K562 (cell line): Measurements from ENCODE around the gene C2CD2. TPM values are rescaled to one million over a fixed set of nuclear protein-coding genes. Genes with fewer than 3 reads are reported as not detected.

Experiments used
- JUN ChIP-seq, 2 experiments: sonication (generic) in 1 of 2; formaldehyde crosslinking in 1 of 2; IDR thresholded peaks; 2 replicates each; pipeline versions ENCODE4 v1.6.1 to v1.8.0; 2012 to 2022; ENCODE audit warnings: borderline replicate concordance in 2 of 2, mild to moderate bottlenecking in 2 of 2, improper control_type of control experiment in 1 of 2, low read depth in 1 of 2, low read length in 1 of 2, missing genetic modification reagents in 1 of 2
- MAFG ChIP-seq: fragments of 450-650 bp; conservative IDR thresholded peaks from 2 replicates; pipeline ENCODE4 v1.6.1; 2016; ENCODE audit warnings: missing genetic modification characterization, missing compliant biosample characterization
- PHF21A ChIP-seq: fragments of 450-650 bp; IDR thresholded peaks from 2 replicates; pipeline ENCODE4 v1.6.1; 2017; ENCODE audit warnings: low read depth, borderline replicate concordance
- RBM22 ChIP-seq: fragments of 200-400 bp; formaldehyde crosslinking; IDR thresholded peaks from 2 replicates; pipeline ENCODE4 v1.6.1; 2018; ENCODE audit warnings: low read length, low read depth; ENCODE audit not compliant: poor library complexity, severe bottlenecking
- SMARCA4 ChIP-seq: fragments of 450-650 bp; IDR thresholded peaks from 2 replicates; pipeline ENCODE4 v1.6.1; 2016
- STAG1 ChIP-seq: sonication (generic); formaldehyde crosslinking; IDR thresholded peaks from 2 replicates; pipeline ENCODE4 v1.5.0; 2020; ENCODE audit warnings: missing genetic modification reagents, borderline replicate concordance
- ZNF431 ChIP-seq: sonication (generic); formaldehyde crosslinking; IDR thresholded peaks from 2 replicates; pipeline ENCODE4 v1.8.0; 2022; ENCODE audit warnings: mild to moderate bottlenecking, missing genetic modification reagents
- polyA plus RNA-seq, 8 experiments: library from polyadenylated mRNA; depleted of rRNA in 4 of 8; stranded (reverse) in 5 of 8; unstranded in 3 of 8; fragments of >200 nt; fragmentation: Nextera tagmentation in 2 of 8; fragmentation: Illumina TruSeq in 1 of 8; extraction: Ambion mirVana in 2 of 8; extraction: Trizol in 1 of 8; gene quantifications; 2 replicates each; pipeline versions ENCODE4 v1.2.1 to v1.2.3, GENCODE V29; 2011 to 2014; ENCODE audit warnings: inconsistent platforms in 1 of 8, missing spikeins in 1 of 8
- total RNA-seq, 7 experiments: library from RNA; depleted of rRNA in 6 of 7; stranded (reverse); fragments of >200 nt in 6 of 7; fragmentation: Illumina TruSeq in 2 of 7; extraction: Trizol in 2 of 7; gene quantifications; 2 replicates each; pipeline versions ENCODE4 v1.2.1 to v1.2.3, GENCODE V29; 2011 to 2021; ENCODE audit warnings: low replicate concordance in 1 of 7
- TF ChIP-seq, protein P1 (sequence below), 2 experiments: fragments of 150-350 bp in 1 of 2; IDR thresholded peaks; 2 replicates each; pipeline ENCODE4 v1.6.1; 2012 to 2016; ENCODE audit warnings: low read depth in 2 of 2, low read length in 2 of 2, mild to moderate bottlenecking in 1 of 2, moderate library complexity in 1 of 2
- TF ChIP-seq, protein P2 (sequence below), 2 experiments: fragments of 450-650 bp in 1 of 2; sonication (generic) in 1 of 2; formaldehyde crosslinking in 1 of 2; IDR thresholded peaks in 1 of 2; conservative IDR thresholded peaks in 1 of 2; 2 replicates each; pipeline versions ENCODE4 v1.6.1 to v1.8.1; 2016 to 2023; ENCODE audit warnings: mild to moderate bottlenecking in 2 of 2, moderate library complexity in 2 of 2, inconsistent platforms in 1 of 2, missing genetic modification reagents in 1 of 2
- TF ChIP-seq, protein P3 (sequence below): sonication (generic); formaldehyde crosslinking; IDR thresholded peaks from 2 replicates; pipeline ENCODE4 v1.8.1; 2022; ENCODE audit warnings: missing genetic modification reagents
- TF ChIP-seq, protein P4 (sequence below): sonication (generic); formaldehyde crosslinking; IDR thresholded peaks from 2 replicates; pipeline ENCODE4 v1.8.0; 2022; ENCODE audit warnings: mild to moderate bottlenecking, missing genetic modification reagents, borderline replicate concordance
- TF ChIP-seq, protein P5 (sequence below), 2 experiments: fragments of 450-650 bp; IDR thresholded peaks; 2 replicates each; pipeline ENCODE4 v1.6.1; 2018; ENCODE audit warnings: mild to moderate bottlenecking in 2 of 2, low read depth in 1 of 2; ENCODE audit not compliant: partially characterized antibody in 2 of 2

Gene C2CD2
- total and polyA plus RNA-seq, 9 of the 15 experiments (the other 6 are each of a cell fraction or from before 2014, with no cell fraction given), result 1.3 to 21.6 (median 12.1) TPM

DNA sequence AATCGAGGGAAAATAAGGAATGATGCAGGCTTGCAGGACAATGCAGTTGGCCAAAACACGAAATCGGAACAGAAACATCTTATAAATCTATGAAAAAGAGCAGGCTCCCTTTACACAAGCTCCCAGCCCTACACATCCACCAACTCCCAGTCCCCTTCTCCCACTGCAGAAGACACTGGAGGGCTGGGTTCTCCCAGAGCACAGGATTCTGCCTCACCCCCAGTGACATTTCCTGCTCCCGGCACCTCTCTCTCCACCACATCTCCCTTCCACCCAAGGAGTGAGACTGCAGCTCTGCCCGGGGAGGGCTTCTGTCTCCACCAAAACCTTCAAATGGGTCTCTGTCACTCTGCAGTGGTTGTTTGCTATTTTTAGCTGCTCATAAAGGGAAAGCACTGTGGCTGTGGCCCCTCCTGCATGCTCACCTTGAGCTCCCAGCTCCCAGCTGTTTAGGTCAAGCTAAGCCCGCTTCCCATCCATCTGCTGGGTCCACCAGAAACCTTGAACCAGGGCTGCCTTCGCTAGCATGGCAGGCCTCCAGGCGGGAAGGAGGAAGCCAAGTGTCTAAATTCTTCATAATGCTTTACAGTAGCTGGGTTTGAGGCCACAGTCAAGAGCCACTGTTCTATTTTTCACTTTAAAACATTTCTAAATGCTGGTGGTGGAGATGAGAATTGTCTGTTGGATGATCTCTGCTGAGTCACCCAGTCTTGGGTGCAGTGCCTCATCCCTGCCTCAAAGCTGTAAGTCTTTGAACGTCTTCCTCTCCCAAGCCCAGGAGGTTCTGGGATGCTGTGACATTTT, 3.3 kb upstream of the C2CD2 start (continued):
- TF ChIP-seq STAG1 (CRISPR knock-in tag) (no peak), SMARCA4 (peak; percentile 86), MAFG (tag) (peak; percentile 96), RBM22 (no peak), JUN (IDR thresholded peaks at IDR 0.05; ENCODE audit: borderline replicate concordance, low read depth, low read length) (peak; percentile 74), JUN (CRISPR knock-in tag; IDR thresholded peaks at IDR 0.05; ENCODE audit: borderline replicate concordance) (no peak), ZNF431 (CRISPR knock-in tag) (0 out of 2 replicates have a peak, but pooled peaks have one; percentile 21), PHF21A (0 out of 2 replicates have a peak, but pooled peaks have one; percentile 6)
- TF ChIP-seq, protein P1, sequence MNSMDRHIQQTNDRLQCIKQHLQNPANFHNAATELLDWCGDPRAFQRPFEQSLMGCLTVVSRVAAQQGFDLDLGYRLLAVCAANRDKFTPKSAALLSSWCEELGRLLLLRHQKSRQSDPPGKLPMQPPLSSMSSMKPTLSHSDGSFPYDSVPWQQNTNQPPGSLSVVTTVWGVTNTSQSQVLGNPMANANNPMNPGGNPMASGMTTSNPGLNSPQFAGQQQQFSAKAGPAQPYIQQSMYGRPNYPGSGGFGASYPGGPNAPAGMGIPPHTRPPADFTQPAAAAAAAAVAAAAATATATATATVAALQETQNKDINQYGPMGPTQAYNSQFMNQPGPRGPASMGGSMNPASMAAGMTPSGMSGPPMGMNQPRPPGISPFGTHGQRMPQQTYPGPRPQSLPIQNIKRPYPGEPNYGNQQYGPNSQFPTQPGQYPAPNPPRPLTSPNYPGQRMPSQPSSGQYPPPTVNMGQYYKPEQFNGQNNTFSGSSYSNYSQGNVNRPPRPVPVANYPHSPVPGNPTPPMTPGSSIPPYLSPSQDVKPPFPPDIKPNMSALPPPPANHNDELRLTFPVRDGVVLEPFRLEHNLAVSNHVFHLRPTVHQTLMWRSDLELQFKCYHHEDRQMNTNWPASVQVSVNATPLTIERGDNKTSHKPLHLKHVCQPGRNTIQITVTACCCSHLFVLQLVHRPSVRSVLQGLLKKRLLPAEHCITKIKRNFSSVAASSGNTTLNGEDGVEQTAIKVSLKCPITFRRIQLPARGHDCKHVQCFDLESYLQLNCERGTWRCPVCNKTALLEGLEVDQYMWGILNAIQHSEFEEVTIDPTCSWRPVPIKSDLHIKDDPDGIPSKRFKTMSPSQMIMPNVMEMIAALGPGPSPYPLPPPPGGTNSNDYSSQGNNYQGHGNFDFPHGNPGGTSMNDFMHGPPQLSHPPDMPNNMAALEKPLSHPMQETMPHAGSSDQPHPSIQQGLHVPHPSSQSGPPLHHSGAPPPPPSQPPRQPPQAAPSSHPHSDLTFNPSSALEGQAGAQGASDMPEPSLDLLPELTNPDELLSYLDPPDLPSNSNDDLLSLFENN (IDR thresholded peaks at IDR 0.05; ENCODE audit: low read depth in 2 of 2, low read length in 2 of 2), result no peak
- TF ChIP-seq, protein P2, sequence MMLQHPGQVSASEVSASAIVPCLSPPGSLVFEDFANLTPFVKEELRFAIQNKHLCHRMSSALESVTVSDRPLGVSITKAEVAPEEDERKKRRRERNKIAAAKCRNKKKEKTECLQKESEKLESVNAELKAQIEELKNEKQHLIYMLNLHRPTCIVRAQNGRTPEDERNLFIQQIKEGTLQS (IDR thresholded peaks at IDR 0.05), result peak; percentile 75
- TF ChIP-seq, protein P2 (CRISPR knock-in tag; conservative IDR thresholded peaks at IDR 0.05), result no peak
- TF ChIP-seq, protein P3, sequence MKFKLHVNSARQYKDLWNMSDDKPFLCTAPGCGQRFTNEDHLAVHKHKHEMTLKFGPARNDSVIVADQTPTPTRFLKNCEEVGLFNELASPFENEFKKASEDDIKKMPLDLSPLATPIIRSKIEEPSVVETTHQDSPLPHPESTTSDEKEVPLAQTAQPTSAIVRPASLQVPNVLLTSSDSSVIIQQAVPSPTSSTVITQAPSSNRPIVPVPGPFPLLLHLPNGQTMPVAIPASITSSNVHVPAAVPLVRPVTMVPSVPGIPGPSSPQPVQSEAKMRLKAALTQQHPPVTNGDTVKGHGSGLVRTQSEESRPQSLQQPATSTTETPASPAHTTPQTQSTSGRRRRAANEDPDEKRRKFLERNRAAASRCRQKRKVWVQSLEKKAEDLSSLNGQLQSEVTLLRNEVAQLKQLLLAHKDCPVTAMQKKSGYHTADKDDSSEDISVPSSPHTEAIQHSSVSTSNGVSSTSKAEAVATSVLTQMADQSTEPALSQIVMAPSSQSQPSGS, result no peak
- TF ChIP-seq, protein P4, sequence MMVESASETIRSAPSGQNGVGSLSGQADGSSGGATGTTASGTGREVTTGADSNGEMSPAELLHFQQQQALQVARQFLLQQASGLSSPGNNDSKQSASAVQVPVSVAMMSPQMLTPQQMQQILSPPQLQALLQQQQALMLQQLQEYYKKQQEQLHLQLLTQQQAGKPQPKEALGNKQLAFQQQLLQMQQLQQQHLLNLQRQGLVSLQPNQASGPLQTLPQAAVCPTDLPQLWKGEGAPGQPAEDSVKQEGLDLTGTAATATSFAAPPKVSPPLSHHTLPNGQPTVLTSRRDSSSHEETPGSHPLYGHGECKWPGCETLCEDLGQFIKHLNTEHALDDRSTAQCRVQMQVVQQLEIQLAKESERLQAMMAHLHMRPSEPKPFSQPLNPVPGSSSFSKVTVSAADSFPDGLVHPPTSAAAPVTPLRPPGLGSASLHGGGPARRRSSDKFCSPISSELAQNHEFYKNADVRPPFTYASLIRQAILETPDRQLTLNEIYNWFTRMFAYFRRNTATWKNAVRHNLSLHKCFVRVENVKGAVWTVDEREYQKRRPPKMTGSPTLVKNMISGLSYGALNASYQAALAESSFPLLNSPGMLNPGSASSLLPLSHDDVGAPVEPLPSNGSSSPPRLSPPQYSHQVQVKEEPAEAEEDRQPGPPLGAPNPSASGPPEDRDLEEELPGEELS, result no peak
- TF ChIP-seq, protein P5, sequence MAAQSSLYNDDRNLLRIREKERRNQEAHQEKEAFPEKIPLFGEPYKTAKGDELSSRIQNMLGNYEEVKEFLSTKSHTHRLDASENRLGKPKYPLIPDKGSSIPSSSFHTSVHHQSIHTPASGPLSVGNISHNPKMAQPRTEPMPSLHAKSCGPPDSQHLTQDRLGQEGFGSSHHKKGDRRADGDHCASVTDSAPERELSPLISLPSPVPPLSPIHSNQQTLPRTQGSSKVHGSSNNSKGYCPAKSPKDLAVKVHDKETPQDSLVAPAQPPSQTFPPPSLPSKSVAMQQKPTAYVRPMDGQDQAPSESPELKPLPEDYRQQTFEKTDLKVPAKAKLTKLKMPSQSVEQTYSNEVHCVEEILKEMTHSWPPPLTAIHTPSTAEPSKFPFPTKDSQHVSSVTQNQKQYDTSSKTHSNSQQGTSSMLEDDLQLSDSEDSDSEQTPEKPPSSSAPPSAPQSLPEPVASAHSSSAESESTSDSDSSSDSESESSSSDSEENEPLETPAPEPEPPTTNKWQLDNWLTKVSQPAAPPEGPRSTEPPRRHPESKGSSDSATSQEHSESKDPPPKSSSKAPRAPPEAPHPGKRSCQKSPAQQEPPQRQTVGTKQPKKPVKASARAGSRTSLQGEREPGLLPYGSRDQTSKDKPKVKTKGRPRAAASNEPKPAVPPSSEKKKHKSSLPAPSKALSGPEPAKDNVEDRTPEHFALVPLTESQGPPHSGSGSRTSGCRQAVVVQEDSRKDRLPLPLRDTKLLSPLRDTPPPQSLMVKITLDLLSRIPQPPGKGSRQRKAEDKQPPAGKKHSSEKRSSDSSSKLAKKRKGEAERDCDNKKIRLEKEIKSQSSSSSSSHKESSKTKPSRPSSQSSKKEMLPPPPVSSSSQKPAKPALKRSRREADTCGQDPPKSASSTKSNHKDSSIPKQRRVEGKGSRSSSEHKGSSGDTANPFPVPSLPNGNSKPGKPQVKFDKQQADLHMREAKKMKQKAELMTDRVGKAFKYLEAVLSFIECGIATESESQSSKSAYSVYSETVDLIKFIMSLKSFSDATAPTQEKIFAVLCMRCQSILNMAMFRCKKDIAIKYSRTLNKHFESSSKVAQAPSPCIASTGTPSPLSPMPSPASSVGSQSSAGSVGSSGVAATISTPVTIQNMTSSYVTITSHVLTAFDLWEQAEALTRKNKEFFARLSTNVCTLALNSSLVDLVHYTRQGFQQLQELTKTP (IDR thresholded peaks at IDR 0.05; ENCODE audit: low read depth in 1 of 2, partially characterized antibody in 2 of 2), result peak in 1 of 2 experiments; percentile 12
